Uterus (tissue), 4 donors: Measurements from ENCODE around the gene RACGAP1. TPM values are rescaled to one million over a fixed set of nuclear protein-coding genes. Genes with fewer than 3 reads are reported as not detected.

Source experiments
- DNase-seq, 2 donors: peaks; one replicate each; pipeline ENCODE4 v3.0.0-alpha.2; 2019 to 2020
- H3K27ac ChIP-seq, 2 donors: fragments of 200-600 bp; sonication (generic); 1 replicate in 1 of 2; 2 replicates in 1 of 2; pipeline ENCODE4 v1.5.1; 2016 to 2018
- H3K27me3 ChIP-seq, 2 donors: fragments of 200-600 bp; sonication (generic); one replicate each; pipeline ENCODE4 v1.5.1; 2018 to 2019; ENCODE audit warnings: control low read depth in 1 of 2
- H3K36me3 ChIP-seq, 2 donors: fragments of 200-600 bp; sonication (generic); one replicate each; pipeline ENCODE4 v1.5.1; 2019; ENCODE audit warnings: control low read depth in 1 of 2
- H3K4me1 ChIP-seq, 2 donors: fragments of 200-600 bp; sonication (generic); one replicate each; pipeline ENCODE4 v1.5.1; 2018 to 2019; ENCODE audit warnings: control low read depth in 1 of 2
- H3K4me3 ChIP-seq, 2 donors: fragments of 200-600 bp; sonication (generic); 1 replicate in 1 of 2; 2 replicates in 1 of 2; pipeline ENCODE4 v1.5.1; 2018 to 2019; ENCODE audit warnings: mild to moderate bottlenecking in 1 of 2
- H3K9me3 ChIP-seq, 2 donors: fragments of 200-600 bp; sonication (generic); one replicate each; pipeline ENCODE4 v1.5.1; 2019; ENCODE audit warnings: control low read depth in 1 of 2
- CTCF ChIP-seq, 4 experiments: fragments of 200-600 bp in 2 of 4; fragments of 450-650 bp in 2 of 4; sonication (generic) in 2 of 4; IDR thresholded peaks; one replicate each; pipeline ENCODE4 v1.5.1; 2016 to 2019; ENCODE audit warnings: antibody characterized with exemption in 4 of 4, mild to moderate bottlenecking in 2 of 4, moderate library complexity in 1 of 4
- POLR2A ChIP-seq, 2 donors: fragments of 450-650 bp; IDR thresholded peaks; one replicate each; pipeline ENCODE4 v1.6.1; 2016; ENCODE audit warnings: antibody characterized with exemption in 2 of 2, mild to moderate bottlenecking in 1 of 2, moderate library complexity in 1 of 2
- intact Hi-C: fragments of 100-400 bp; cut with DNase I; formaldehyde crosslinking; loops from one replicate; pipeline ENCODE4 v1.15.1; 2023; ENCODE audit warnings: low total_unique reads
- total RNA-seq, 4 donors: library from RNA; depleted of rRNA in 3 of 4; stranded (reverse); fragments of >200 nt in 3 of 4; gene quantifications; one replicate each; pipeline versions ENCODE4 v1.1.0 to v1.2.4, GENCODE V29; 2014 to 2023
- donor health status: DM: yes; HTN: yes; CAD: no.

The RACGAP1 gene
- total RNA-seq, 4 donors from 2014 or later: 8.5 to 57.8 (median 9.3) TPM

- Histone ChIP-seq H3K27ac (no peak overlapping the region), H3K36me3 (no peaks in the 10 kb centered on the region), H3K4me3 (no peak overlapping the region), H3K27me3 (no peaks in the 10 kb centered on the region), H3K4me1 (no peaks in the 10 kb centered on the region), H3K9me3 (no peaks in the 10 kb centered on the region)
- DNase-seq: no peak
- intact Hi-C loops: no loop called here
- TF ChIP-seq CTCF (IDR thresholded peaks at IDR 0.05) (no peak), POLR2A (IDR thresholded peaks at IDR 0.05) (no peak)
Observed at GRCh38 chr12:50006754-50007442, 18.4 kb downstream of the RACGAP1 start.

GRCh38 chr12:50006280-50006679 is 19.0 kb downstream of the RACGAP1 start:
- H3K36me3 ChIP-seq: no peaks in the 10 kb centered on the region
- no peaks in the 10 kb centered on the region for H3K9me3 ChIP-seq
- intact Hi-C loops: no loop called here
- TF ChIP-seq POLR2A (IDR thresholded peaks at IDR 0.05): no peak
- no peak for TF ChIP-seq CTCF (IDR thresholded peaks at IDR 0.05)
- no peaks in the 10 kb centered on the region for H3K4me1 ChIP-seq
- no peak for DNase-seq
- H3K27me3 ChIP-seq: no peaks in the 10 kb centered on the region
- no peak overlapping the region for H3K4me3 ChIP-seq
- no peak overlapping the region for H3K27ac ChIP-seq

- DNase-seq: no peak
- Histone ChIP-seq H3K27ac (no peak overlapping the region), H3K4me3 (no peak overlapping the region), H3K4me1 (no peaks in the 10 kb centered on the region), H3K27me3 (no peaks in the 10 kb centered on the region), H3K9me3 (no peaks in the 10 kb centered on the region), H3K36me3 (no peaks in the 10 kb centered on the region)
- TF ChIP-seq CTCF (IDR thresholded peaks at IDR 0.05): no peak
- no peak for TF ChIP-seq POLR2A (IDR thresholded peaks at IDR 0.05)
- intact Hi-C loops: no loop called here
Observed at GRCh38 chr12:50005175-50005574, 20.1 kb downstream of the RACGAP1 start.

GRCh38 chr12:50004696-50005095 is 20.6 kb downstream of the RACGAP1 start:
- no peaks in the 10 kb centered on the region for H3K4me1 ChIP-seq
- H3K27me3 ChIP-seq: no peaks in the 10 kb centered on the region
- no peak for DNase-seq
- no peaks in the 10 kb centered on the region for H3K36me3 ChIP-seq
- no peak overlapping the region for H3K4me3 ChIP-seq
- H3K27ac ChIP-seq: no peak overlapping the region
- intact Hi-C loops: no loop called here
- TF ChIP-seq CTCF (IDR thresholded peaks at IDR 0.05) (no peak), POLR2A (IDR thresholded peaks at IDR 0.05) (no peak)
- no peaks in the 10 kb centered on the region for H3K9me3 ChIP-seq

- H3K27ac ChIP-seq: no peak overlapping the region
- H3K36me3 ChIP-seq: no peaks in the 10 kb centered on the region
- H3K9me3 ChIP-seq: no peaks in the 10 kb centered on the region
- TF ChIP-seq CTCF (IDR thresholded peaks at IDR 0.05) (no peak), POLR2A (IDR thresholded peaks at IDR 0.05) (no peak)
- no peaks in the 10 kb centered on the region for H3K27me3 ChIP-seq
- no peaks in the 10 kb centered on the region for H3K4me1 ChIP-seq
- no peak overlapping the region for H3K4me3 ChIP-seq
- no peak for DNase-seq
- intact Hi-C loops: no loop called here
Observed at GRCh38 chr12:50003595-50003994, 21.7 kb downstream of the RACGAP1 start.
